Kidney (tissue), 14 donors: ENCODE results near the gene RYR2. TPM values are rescaled to one million over a fixed set of nuclear protein-coding genes. Genes with fewer than 3 reads are reported as not detected.

ENCODE experiments used
- DNase-seq, 5 donors: peaks; one replicate each; pipeline ENCODE4 v3.0.0-alpha.2; 2013 to 2020
- FAIRE-seq: peaks from 2 replicates; lab custom pipeline; 2012; peaks lifted over from hg19 to GRCh38; lab: Jason Lieb, UNC
- H3K27ac ChIP-seq, 2 donors: one replicate each; pipeline ENCODE4 v1.7.0; 2013; ENCODE audit warnings: low read depth in 2 of 2, low read length in 2 of 2, inconsistent platforms in 1 of 2
- H3K27me3 ChIP-seq: one replicate; pipeline ENCODE4 v1.7.1; 2013; ENCODE audit warnings: low read length, inconsistent platforms; ENCODE audit not compliant: control insufficient read depth, insufficient read depth
- H3K36me3 ChIP-seq, 3 donors: one replicate each; pipeline versions ENCODE4 v1.7.0 to v1.7.1; 2013; ENCODE audit warnings: low read length in 3 of 3, control low read depth in 1 of 3, inconsistent platforms in 1 of 3; ENCODE audit not compliant: insufficient read depth in 3 of 3, control insufficient read depth in 2 of 3
- H3K4me1 ChIP-seq, 3 donors: one replicate each; pipeline versions ENCODE4 v1.7.0 to v1.7.1; 2013; ENCODE audit warnings: low read length in 3 of 3, inconsistent platforms in 1 of 3, low read depth in 1 of 3; ENCODE audit not compliant: control insufficient read depth in 2 of 3, insufficient read depth in 2 of 3
- H3K4me3 ChIP-seq, 3 donors: one replicate each; pipeline versions ENCODE4 v1.7.0 to v1.8.1; 2013; ENCODE audit warnings: low read length in 3 of 3, control low read depth in 1 of 3, inconsistent platforms in 1 of 3
- H3K9ac ChIP-seq, 3 donors: one replicate each; pipeline versions ENCODE4 v1.7.0 to v1.7.1; 2013; ENCODE audit warnings: low read length in 3 of 3, control low read depth in 1 of 3, inconsistent platforms in 1 of 3
- H3K9me3 ChIP-seq, 3 donors: one replicate each; pipeline versions ENCODE4 v1.7.0 to v1.7.1; 2013; ENCODE audit warnings: low read length in 3 of 3, control low read depth in 1 of 3, inconsistent platforms in 1 of 3; ENCODE audit not compliant: control insufficient read depth in 2 of 3, insufficient read depth in 1 of 3
- intact Hi-C: fragments of 100-400 bp; cut with DNase I; formaldehyde crosslinking; loops from one replicate; pipeline ENCODE4 v1.11.1; 2022
- polyA plus RNA-seq: library from polyadenylated mRNA; stranded (reverse); fragments of 350-450 nt; fragmentation: Illumina TruSeq; extraction: RNeasy Lipid Tissue Mini Kit (QIAGEN cat#74804); gene quantifications from one replicate; pipeline ENCODE4 v1.2.3, GENCODE V29; 2014; ENCODE audit warnings: low read depth, low replicate concordance; ENCODE audit not compliant: insufficient read depth
- total RNA-seq: library from RNA; stranded (reverse); fragmentation: NEBNext Ultra II Directional; extraction: Animal tissue kit (Norgen Biotek cat#: 25700); gene quantifications from one replicate; pipeline ENCODE4 v1.2.1, GENCODE V29; 2021
- TF ChIP-seq, protein P1 (sequence below): IDR thresholded peaks from 3 replicates; pipeline ENCODE4 v1.5.1; 2012; ENCODE audit warnings: mild to moderate bottlenecking, moderate library complexity, borderline replicate concordance; ENCODE audit not compliant: insufficient read depth; ENCODE audit errors: extremely low read depth
- donor health status: control.
- donor health status: control.
- donor health status: control.
- donor health status: control.
- donor health status: control.
- donor health status: DM: yes; HTN: yes; CAD: no.
- donor health status: Normal renal cell carcinoma (clear cell type).

Gene RYR2
- total and polyA plus RNA-seq, 2 donors from 2014 or later = 0.28 to 0.60 TPM

DNA sequence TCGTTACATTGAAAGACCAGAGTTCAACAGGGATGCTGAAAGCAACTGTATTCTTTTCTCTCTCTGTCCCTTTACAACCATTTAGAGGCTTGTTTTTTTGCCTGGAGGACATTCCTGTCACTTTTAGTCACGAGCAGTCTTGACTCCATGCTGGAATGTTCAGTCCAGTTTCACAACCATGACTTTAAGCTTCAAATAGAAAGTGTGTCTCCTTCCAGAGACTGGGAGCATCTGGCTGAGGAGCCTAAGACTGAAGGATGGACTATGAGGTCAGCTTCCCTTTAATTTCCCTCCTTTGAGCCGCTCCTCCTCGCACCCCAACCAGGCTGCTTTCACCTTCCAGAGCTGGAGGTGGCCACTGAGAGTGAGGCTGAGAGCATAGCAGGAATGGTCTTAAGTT lies 10.5 kb upstream of the RYR2 start:
- intact Hi-C loops = no loop called here
- Histone ChIP-seq H3K27me3 (no peaks in the 10 kb centered on the region), H3K4me3 (no peak overlapping the region), H3K9ac (no peak overlapping the region), H3K36me3 (no peaks in the 10 kb centered on the region), H3K9me3 (no peaks in the 10 kb centered on the region), H3K27ac (no peak overlapping the region), H3K4me1 (no peaks in the 10 kb centered on the region)
- DNase-seq (no peak), FAIRE-seq (no peak)
- TF ChIP-seq, protein P1, sequence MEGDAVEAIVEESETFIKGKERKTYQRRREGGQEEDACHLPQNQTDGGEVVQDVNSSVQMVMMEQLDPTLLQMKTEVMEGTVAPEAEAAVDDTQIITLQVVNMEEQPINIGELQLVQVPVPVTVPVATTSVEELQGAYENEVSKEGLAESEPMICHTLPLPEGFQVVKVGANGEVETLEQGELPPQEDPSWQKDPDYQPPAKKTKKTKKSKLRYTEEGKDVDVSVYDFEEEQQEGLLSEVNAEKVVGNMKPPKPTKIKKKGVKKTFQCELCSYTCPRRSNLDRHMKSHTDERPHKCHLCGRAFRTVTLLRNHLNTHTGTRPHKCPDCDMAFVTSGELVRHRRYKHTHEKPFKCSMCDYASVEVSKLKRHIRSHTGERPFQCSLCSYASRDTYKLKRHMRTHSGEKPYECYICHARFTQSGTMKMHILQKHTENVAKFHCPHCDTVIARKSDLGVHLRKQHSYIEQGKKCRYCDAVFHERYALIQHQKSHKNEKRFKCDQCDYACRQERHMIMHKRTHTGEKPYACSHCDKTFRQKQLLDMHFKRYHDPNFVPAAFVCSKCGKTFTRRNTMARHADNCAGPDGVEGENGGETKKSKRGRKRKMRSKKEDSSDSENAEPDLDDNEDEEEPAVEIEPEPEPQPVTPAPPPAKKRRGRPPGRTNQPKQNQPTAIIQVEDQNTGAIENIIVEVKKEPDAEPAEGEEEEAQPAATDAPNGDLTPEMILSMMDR = no peak

GRCh38 chr1:237032029-237032428 lies 10.0 kb upstream of the RYR2 start:
- Histone ChIP-seq H3K27me3 (no peaks in the 10 kb centered on the region), H3K9me3 (no peaks in the 10 kb centered on the region), H3K4me1 (no peaks in the 10 kb centered on the region), H3K9ac (no peak overlapping the region), H3K36me3 (no peaks in the 10 kb centered on the region), H3K4me3 (no peak overlapping the region), H3K27ac (no peak overlapping the region)
- FAIRE-seq (no peak), DNase-seq (no peak)
- TF ChIP-seq, protein P1 = no peak
- intact Hi-C loops = no loop called here

DNA sequence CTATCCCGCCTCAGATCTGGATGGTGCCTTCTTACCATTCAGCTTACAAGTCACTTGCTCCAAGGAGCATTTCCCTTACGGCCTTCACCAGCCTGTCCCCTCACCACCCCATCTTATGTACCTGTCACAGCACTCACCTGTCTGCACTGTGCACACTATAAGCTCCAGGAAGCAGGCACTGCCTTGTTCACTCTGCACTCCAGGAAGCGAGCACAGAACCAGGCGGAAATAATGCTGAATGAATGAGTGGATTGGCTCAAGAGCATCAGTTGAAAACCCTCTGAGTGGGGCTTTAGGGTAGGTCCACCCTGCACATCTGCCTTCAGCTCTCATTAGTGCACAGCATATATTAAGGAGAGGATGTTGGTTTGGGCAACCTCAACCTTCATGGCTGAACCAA lies 8.9 kb upstream of the RYR2 start:
- intact Hi-C loops = no loop called here
- DNase-seq = no peak
- Histone ChIP-seq H3K36me3 (no peaks in the 10 kb centered on the region), H3K27ac (no peak overlapping the region), H3K27me3 (no peaks in the 10 kb centered on the region), H3K4me3 (no peak overlapping the region), H3K9me3 (no peaks in the 10 kb centered on the region), H3K9ac (no peak overlapping the region), H3K4me1 (no peaks in the 10 kb centered on the region)
- FAIRE-seq = no peak
- TF ChIP-seq, protein P1 = no peak

DNA sequence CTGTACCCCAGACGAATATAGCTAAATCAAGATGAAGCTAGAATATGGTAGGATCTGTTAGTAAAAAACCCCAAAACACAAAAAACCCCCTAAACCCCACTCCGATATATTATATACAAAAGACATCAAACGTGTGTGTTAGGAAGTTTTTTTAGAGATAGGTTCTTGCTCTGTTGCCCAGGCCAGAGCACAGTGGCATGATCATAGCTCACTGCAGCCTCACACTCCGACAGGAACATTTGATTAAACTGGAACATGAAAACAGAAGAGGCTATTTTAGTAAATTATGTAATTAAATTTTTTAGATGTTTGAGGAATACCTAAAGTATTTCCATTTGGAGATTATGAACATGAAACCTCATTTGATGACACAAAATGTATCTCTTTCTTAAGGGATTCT lies 8.2 kb upstream of the RYR2 start:
- no peaks in the 10 kb centered on the region for H3K4me1 ChIP-seq
- TF ChIP-seq, protein P1 = no peak
- FAIRE-seq (no peak), DNase-seq (no peak)
- no peaks in the 10 kb centered on the region for H3K27me3 ChIP-seq
- intact Hi-C loops = no loop called here
- no peak overlapping the region for H3K27ac ChIP-seq
- no peaks in the 10 kb centered on the region for H3K9me3 ChIP-seq
- H3K36me3 ChIP-seq = no peaks in the 10 kb centered on the region
- no peak overlapping the region for H3K4me3 ChIP-seq
- H3K9ac ChIP-seq = no peak overlapping the region
